A549 (cell line): ENCODE measurements around the gene SPRR3. TPM values are rescaled to one million over a fixed set of nuclear protein-coding genes. Genes with fewer than 3 reads are reported as not detected.

Source experiments
- ATAC-seq, 2 experiments: fragments of 200-7000 bp in 1 of 2; fragments of >200 bp in 1 of 2; cut with Nextera tagmentation in 1 of 2; cut with Tn5 transposase in 1 of 2; 3 replicates each; pipeline versions ENCODE4 v1.8.0 to v1.9.1; 2018 to 2020; ENCODE audit warnings: mild to moderate bottlenecking in 1 of 2, moderate library complexity in 1 of 2
- CTCF ChIA-PET: fragments of 300-600 bp; sonication (Branson Sonifier 250); formaldehyde crosslinking; extraction: SDS; loops from one replicate; lab custom pipeline; 2021; ENCODE audit warnings: antibody characterized with exemption, inconsistent platforms; lab: Yijun Ruan, JAX
- POLR2A ChIA-PET: fragments of 350-600 bp; formaldehyde crosslinking; extraction: SDS; loops from one replicate; lab custom pipeline; 2021; ENCODE audit warnings: antibody characterized with exemption, inconsistent platforms; lab: Yijun Ruan, JAX
- DNase-seq, 2 experiments: peaks; one replicate each; pipeline versions ENCODE4 v3.0.0 to v3.0.0-alpha.2; 2011 to 2016; ENCODE audit warnings: low read depth in 1 of 2, low spot score in 1 of 2
- FAIRE-seq: peaks from 2 replicates; lab custom pipeline; 2011; peaks lifted over from hg19 to GRCh38; lab: Jason Lieb, UNC
- H3K27ac ChIP-seq, 2 experiments: fragments of >200 bp; sonication (Bioruptor Twin); formaldehyde crosslinking; 3 replicates each; pipeline ENCODE4 v1.5.1; 2016 to 2017
- H3K4me1 ChIP-seq: fragments of >200 bp; sonication (Bioruptor Twin); formaldehyde crosslinking; 3 replicates; pipeline ENCODE4 v1.6.1; 2016
- H3K4me2 ChIP-seq: fragments of >200 bp; sonication (Bioruptor Twin); formaldehyde crosslinking; 3 replicates; pipeline ENCODE4 v1.6.1; 2016
- H3K4me3 ChIP-seq: fragments of >200 bp; sonication (Bioruptor Twin); formaldehyde crosslinking; 3 replicates; pipeline ENCODE4 v1.5.1; 2016
- H3K9me3 ChIP-seq: fragments of >200 bp; sonication (Bioruptor Twin); formaldehyde crosslinking; 3 replicates; pipeline ENCODE4 v1.6.1; 2016
- BHLHE40 ChIP-seq: IDR thresholded peaks from 2 replicates; pipeline ENCODE4 v1.6.1; 2012; ENCODE audit warnings: low read depth, low read length, inconsistent platforms
- CBX2 ChIP-seq: fragments of 200-600 bp; sonication (generic); IDR thresholded peaks from 2 replicates; pipeline ENCODE4 v1.6.1; 2016; ENCODE audit warnings: low read depth, mild to moderate bottlenecking, borderline replicate concordance
- CEBPB ChIP-seq, 2 experiments: fragments of >200 bp in 1 of 2; sonication (Bioruptor Twin) in 1 of 2; formaldehyde crosslinking in 1 of 2; IDR thresholded peaks; 2 replicates each; pipeline ENCODE4 v1.6.1; 2012 to 2016
- CHD2 ChIP-seq: fragments of 150-350 bp; IDR thresholded peaks from 2 replicates; pipeline ENCODE4 v1.6.1; 2014; ENCODE audit warnings: low read length; ENCODE audit not compliant: partially characterized antibody
- EP300 ChIP-seq, 2 experiments: fragments of >200 bp; sonication (Bioruptor Twin); formaldehyde crosslinking; IDR thresholded peaks; 2 replicates in 1 of 2; 3 replicates in 1 of 2; pipeline ENCODE4 v1.6.1; 2016 to 2017
- FOSB ChIP-seq: fragments of 250-450 bp; sonication (Bioruptor Pico); IDR thresholded peaks from 2 replicates; pipeline ENCODE4 v1.5.0; 2020; ENCODE audit warnings: mild to moderate bottlenecking, moderate library complexity
- FOSL2 ChIP-seq, 2 experiments: fragments of 450-650 bp in 1 of 2; fragments of >200 bp in 1 of 2; sonication (Bioruptor Twin) in 1 of 2; formaldehyde crosslinking; IDR thresholded peaks; 2 replicates each; pipeline versions ENCODE4 v1.5.0 to v1.6.1; 2016 to 2020; ENCODE audit warnings: mild to moderate bottlenecking in 1 of 2, moderate library complexity in 1 of 2
- FOXS1 ChIP-seq: fragments of 250-450 bp; sonication (Bioruptor Pico); IDR thresholded peaks from 2 replicates; pipeline ENCODE4 v1.5.0; 2020; ENCODE audit warnings: mild to moderate bottlenecking, moderate library complexity
- GATA3 ChIP-seq: IDR thresholded peaks from 2 replicates; pipeline ENCODE4 v1.6.1; 2012; ENCODE audit warnings: borderline replicate concordance
- HEYL ChIP-seq: fragments of 250-450 bp; sonication (Bioruptor Pico); IDR thresholded peaks from 2 replicates; pipeline ENCODE4 v1.8.0; 2021; ENCODE audit warnings: mild to moderate bottlenecking, moderate library complexity
- HOXB13 ChIP-seq: fragments of 250-450 bp; sonication (Bioruptor Pico); IDR thresholded peaks from 2 replicates; pipeline ENCODE4 v1.5.0; 2020; ENCODE audit warnings: low read depth, mild to moderate bottlenecking, moderate library complexity
- JUNB ChIP-seq: fragments of >200 bp; sonication (Bioruptor Twin); formaldehyde crosslinking; IDR thresholded peaks from 2 replicates; pipeline ENCODE4 v1.6.1; 2016
- NFE2L2 ChIP-seq: fragments of 150-350 bp; conservative IDR thresholded peaks from 2 replicates; pipeline ENCODE4 v1.6.1; 2014; ENCODE audit warnings: low read length
- SMC3 ChIP-seq: fragments of >200 bp; sonication (Bioruptor Twin); formaldehyde crosslinking; IDR thresholded peaks from 3 replicates; pipeline ENCODE4 v1.6.1; 2018; ENCODE audit warnings: inconsistent platforms
- SREBF2 ChIP-seq: fragments of 450-650 bp; IDR thresholded peaks from 2 replicates; pipeline ENCODE4 v1.6.1; 2014; ENCODE audit warnings: mild to moderate bottlenecking, moderate library complexity
- ZFP36 ChIP-seq: fragments of 450-650 bp; IDR thresholded peaks from 2 replicates; pipeline ENCODE4 v1.6.1; 2014; ENCODE audit warnings: borderline replicate concordance; ENCODE audit not compliant: partially characterized antibody
- ZSCAN20 ChIP-seq: fragments of 250-450 bp; sonication (Bioruptor Pico); IDR thresholded peaks from 2 replicates; pipeline ENCODE4 v1.8.0; 2022; ENCODE audit warnings: mild to moderate bottlenecking, moderate library complexity
- WGBS: methylation state at CpG from one replicate; pipeline ENCODE4 v1.1.6; 2017; ENCODE audit errors: missing lambda C conversion rate; 5-methylcytosine and 5-hydroxymethylcytosine counted together
- polyA plus RNA-seq, 4 experiments: library from polyadenylated mRNA; depleted of rRNA in 3 of 4; stranded (reverse); fragments of >200 nt; fragmentation: RNase III in 1 of 4; extraction: RNeasy Plus Mini Kit Qiagen cat#74134 plus additional on column Dnase treatment in 1 of 4; gene quantifications; 2 replicates in 3 of 4; 3 replicates in 1 of 4; pipeline ENCODE4 v1.2.3, GENCODE V29; 2011 to 2017
- TF ChIP-seq, protein P1 (sequence below): fragments of 200-600 bp; sonication (generic); IDR thresholded peaks from 2 replicates; pipeline ENCODE4 v1.6.1; 2016; ENCODE audit warnings: antibody characterized with exemption, mild to moderate bottlenecking, moderate library complexity
- TF ChIP-seq, protein P2 (sequence below): IDR thresholded peaks from 2 replicates; pipeline ENCODE4 v1.6.1; 2012; ENCODE audit warnings: low read depth, borderline replicate concordance
- TF ChIP-seq, protein P3 (sequence below): fragments of >200 bp; sonication (Bioruptor Twin); formaldehyde crosslinking; IDR thresholded peaks from 3 replicates; pipeline ENCODE4 v1.6.1; 2016
- TF ChIP-seq, protein P4 (sequence below): fragments of >200 bp; sonication (Bioruptor Twin); formaldehyde crosslinking; IDR thresholded peaks from 2 replicates; pipeline ENCODE4 v1.6.1; 2016
- TF ChIP-seq, protein P5 (sequence below): fragments of 250-450 bp; sonication (Bioruptor Pico); IDR thresholded peaks from 2 replicates; pipeline ENCODE4 v1.5.0; 2020; ENCODE audit warnings: low read depth, mild to moderate bottlenecking, moderate library complexity
- TF ChIP-seq, protein P6 (sequence below): fragments of 250-450 bp; sonication (Bioruptor Pico); IDR thresholded peaks from 2 replicates; pipeline ENCODE4 v1.5.0; 2021; ENCODE audit warnings: mild to moderate bottlenecking, moderate library complexity, borderline replicate concordance
- TF ChIP-seq, protein P7 (sequence below): IDR thresholded peaks from 2 replicates; pipeline ENCODE4 v1.6.1; 2012

Gene SPRR3
- polyA plus RNA-seq, 2 of the 4 experiments (the other 2 are of a cell fraction): not detected

DNA sequence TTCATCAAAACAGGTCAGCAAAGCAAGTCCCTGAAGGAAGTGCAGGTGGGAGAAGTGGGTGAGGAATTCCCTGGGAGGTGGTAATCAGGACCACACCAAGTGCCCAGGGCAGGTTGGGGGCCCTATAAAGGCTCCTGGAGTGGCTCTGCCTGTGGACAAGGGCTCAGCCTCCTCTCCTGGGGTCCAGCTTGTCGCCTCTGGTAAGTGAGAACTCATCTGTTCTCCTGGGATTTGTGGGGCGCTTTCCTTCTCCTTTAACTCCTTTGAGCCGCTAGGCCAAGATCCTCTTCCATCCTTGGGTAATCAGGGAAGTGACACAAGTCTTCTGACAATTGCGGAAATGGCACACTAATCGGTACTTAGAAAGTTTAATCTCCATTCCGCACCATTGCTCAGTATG, 31.1 kb upstream of the SPRR3 start, which contains the start of gene SPRR4:
TSS of gene SPRR4 (plus strand) at position 154 of the 400 bp plus-strand sequence. CDS start 1,243 bp downstream, outside the sequence.
- Histone ChIP-seq H3K27ac (no peak within 1 kb of the TSS), H3K4me2 (no peak within 1 kb of the TSS), H3K4me3 (no peak within 1 kb of the TSS), H3K4me1 (no peaks in the 10 kb centered on the region), H3K9me3 (no peaks in the 10 kb centered on the region)
- no peak for ATAC-seq
- CTCF ChIA-PET: no interaction called here
- TF ChIP-seq FOXS1 (CRISPR knock-in tag) (no peak), EP300 (IDR thresholded peaks at IDR 0.05) (no peak), HOXB13 (CRISPR knock-in tag) (no peak), NFE2L2 (no peak), ZSCAN20 (CRISPR knock-in tag) (no peak)
- TF ChIP-seq, protein P1, sequence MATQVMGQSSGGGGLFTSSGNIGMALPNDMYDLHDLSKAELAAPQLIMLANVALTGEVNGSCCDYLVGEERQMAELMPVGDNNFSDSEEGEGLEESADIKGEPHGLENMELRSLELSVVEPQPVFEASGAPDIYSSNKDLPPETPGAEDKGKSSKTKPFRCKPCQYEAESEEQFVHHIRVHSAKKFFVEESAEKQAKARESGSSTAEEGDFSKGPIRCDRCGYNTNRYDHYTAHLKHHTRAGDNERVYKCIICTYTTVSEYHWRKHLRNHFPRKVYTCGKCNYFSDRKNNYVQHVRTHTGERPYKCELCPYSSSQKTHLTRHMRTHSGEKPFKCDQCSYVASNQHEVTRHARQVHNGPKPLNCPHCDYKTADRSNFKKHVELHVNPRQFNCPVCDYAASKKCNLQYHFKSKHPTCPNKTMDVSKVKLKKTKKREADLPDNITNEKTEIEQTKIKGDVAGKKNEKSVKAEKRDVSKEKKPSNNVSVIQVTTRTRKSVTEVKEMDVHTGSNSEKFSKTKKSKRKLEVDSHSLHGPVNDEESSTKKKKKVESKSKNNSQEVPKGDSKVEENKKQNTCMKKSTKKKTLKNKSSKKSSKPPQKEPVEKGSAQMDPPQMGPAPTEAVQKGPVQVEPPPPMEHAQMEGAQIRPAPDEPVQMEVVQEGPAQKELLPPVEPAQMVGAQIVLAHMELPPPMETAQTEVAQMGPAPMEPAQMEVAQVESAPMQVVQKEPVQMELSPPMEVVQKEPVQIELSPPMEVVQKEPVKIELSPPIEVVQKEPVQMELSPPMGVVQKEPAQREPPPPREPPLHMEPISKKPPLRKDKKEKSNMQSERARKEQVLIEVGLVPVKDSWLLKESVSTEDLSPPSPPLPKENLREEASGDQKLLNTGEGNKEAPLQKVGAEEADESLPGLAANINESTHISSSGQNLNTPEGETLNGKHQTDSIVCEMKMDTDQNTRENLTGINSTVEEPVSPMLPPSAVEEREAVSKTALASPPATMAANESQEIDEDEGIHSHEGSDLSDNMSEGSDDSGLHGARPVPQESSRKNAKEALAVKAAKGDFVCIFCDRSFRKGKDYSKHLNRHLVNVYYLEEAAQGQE: no peak
- POLR2A ChIA-PET: no interaction called here
- no peak for DNase-seq
- 49% methylated on average over 6 of the region's 6 CpGs for WGBS
- FAIRE-seq: no peak

DNA sequence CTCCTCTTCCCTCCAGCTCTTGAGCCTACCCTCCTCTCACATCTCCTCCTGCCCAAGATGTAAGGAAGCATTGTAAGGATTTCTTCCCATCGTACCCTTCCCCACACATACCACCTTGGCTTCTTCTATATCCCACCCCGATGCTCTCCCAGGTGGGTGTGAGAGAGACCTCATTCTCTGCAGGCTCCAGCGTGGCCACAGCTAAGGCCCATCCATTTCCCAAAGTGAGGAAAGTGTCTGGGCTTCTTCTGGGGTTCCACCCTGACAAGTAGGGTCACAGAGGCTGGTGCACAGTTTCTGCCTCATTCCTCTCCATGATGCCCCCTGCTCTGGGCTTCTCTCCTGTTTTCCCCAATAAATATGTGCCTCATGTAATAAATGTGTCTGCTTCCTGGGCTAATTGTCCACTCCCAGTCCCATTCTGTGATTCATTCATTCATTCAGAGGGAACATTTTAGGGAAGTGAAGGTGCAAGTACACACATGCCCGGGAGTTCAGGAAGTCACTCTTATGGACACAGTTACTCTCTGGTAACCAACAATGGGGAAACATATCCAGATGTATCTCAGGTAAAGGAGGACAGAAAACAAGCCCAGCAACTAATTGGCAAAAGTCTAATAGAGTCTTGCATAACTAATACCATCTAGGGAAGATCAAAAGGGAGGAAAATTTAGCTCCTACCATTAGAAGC, 29.2 kb upstream of the SPRR3 start:
- FAIRE-seq: no peak
- no peak for ATAC-seq
- WGBS: 14% methylated on average over 4 of the region's 4 CpGs
- no peak overlapping the region for H3K4me3 ChIP-seq
- H3K4me2 ChIP-seq: no peak overlapping the region
- H3K4me1 ChIP-seq: no peaks in the 10 kb centered on the region
- ChIA-PET CTCF (interaction anchor here (1.4 kb wide), 1 partner anchor 46 kb away, joined by 3 read pairs; no protein-coding TSS in a partner anchor), POLR2A (no interaction called here)
- no peaks in the 10 kb centered on the region for H3K9me3 ChIP-seq
- no peak overlapping the region for H3K27ac ChIP-seq
- no peak for DNase-seq
- TF ChIP-seq, protein P2, sequence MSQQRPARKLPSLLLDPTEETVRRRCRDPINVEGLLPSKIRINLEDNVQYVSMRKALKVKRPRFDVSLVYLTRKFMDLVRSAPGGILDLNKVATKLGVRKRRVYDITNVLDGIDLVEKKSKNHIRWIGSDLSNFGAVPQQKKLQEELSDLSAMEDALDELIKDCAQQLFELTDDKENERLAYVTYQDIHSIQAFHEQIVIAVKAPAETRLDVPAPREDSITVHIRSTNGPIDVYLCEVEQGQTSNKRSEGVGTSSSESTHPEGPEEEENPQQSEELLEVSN: no peak
- no peak for TF ChIP-seq BHLHE40
- TF ChIP-seq CEBPB (IDR thresholded peaks at IDR 0.05): no peak
- TF ChIP-seq FOSB: no peak
- TF ChIP-seq, protein P3, sequence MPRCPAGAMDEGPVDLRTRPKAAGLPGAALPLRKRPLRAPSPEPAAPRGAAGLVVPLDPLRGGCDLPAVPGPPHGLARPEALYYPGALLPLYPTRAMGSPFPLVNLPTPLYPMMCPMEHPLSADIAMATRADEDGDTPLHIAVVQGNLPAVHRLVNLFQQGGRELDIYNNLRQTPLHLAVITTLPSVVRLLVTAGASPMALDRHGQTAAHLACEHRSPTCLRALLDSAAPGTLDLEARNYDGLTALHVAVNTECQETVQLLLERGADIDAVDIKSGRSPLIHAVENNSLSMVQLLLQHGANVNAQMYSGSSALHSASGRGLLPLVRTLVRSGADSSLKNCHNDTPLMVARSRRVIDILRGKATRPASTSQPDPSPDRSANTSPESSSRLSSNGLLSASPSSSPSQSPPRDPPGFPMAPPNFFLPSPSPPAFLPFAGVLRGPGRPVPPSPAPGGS: no peak
- TF ChIP-seq, protein P4, sequence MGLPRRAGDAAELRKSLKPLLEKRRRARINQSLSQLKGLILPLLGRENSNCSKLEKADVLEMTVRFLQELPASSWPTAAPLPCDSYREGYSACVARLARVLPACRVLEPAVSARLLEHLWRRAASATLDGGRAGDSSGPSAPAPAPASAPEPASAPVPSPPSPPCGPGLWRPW: no peak
- TF ChIP-seq, all 56 proteins: peak for 0

DNA sequence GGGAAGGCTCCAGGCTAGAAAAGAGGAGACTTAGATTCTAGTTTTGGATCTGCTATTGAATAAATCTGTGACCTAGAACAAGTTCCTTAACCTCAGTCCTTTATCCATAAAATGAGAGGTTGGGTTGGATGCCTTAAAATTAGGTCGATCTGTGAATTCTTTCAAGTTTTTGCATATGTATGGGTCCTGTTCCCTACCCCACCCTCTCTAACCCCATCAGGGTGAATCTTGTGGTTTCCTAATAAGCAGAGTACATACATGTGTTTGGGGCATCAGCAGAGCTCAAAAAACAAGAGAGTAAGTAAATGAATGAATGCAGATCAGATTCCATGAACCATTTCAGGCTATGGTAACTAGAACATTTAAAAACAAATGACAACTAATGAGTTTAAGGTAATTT, 24.9 kb upstream of the SPRR3 start:
- DNase-seq (no peak), ATAC-seq (no peak), FAIRE-seq (no peak)
- Histone ChIP-seq H3K27ac (no peak overlapping the region), H3K9me3 (no peaks in the 10 kb centered on the region), H3K4me1 (no peaks in the 10 kb centered on the region), H3K4me2 (no peak overlapping the region), H3K4me3 (no peak overlapping the region)
- POLR2A ChIA-PET: no interaction called here
- 0% methylated on average over 1 of the region's 1 CpG for WGBS
- CTCF ChIA-PET: interaction anchor here (0.6 to 1.3 kb wide), 2 partner anchors 10 to 1487 kb away, joined by 3 to 4 read pairs; no protein-coding TSS in a partner anchor
- TF ChIP-seq SMC3: no peak
- TF ChIP-seq, protein P5, sequence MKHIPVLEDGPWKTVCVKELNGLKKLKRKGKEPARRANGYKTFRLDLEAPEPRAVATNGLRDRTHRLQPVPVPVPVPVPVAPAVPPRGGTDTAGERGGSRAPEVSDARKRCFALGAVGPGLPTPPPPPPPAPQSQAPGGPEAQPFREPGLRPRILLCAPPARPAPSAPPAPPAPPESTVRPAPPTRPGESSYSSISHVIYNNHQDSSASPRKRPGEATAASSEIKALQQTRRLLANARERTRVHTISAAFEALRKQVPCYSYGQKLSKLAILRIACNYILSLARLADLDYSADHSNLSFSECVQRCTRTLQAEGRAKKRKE: no peak
- TF ChIP-seq HEYL (CRISPR knock-in tag): no peak
- TF ChIP-seq FOSL2 (IDR thresholded peaks at IDR 0.05): no peak
- TF ChIP-seq FOSL2 (CRISPR knock-in tag; IDR thresholded peaks at IDR 0.05): no peak
- TF ChIP-seq ZSCAN20 (CRISPR knock-in tag): no peak
- TF ChIP-seq JUNB: no peak
- TF ChIP-seq, protein P6, sequence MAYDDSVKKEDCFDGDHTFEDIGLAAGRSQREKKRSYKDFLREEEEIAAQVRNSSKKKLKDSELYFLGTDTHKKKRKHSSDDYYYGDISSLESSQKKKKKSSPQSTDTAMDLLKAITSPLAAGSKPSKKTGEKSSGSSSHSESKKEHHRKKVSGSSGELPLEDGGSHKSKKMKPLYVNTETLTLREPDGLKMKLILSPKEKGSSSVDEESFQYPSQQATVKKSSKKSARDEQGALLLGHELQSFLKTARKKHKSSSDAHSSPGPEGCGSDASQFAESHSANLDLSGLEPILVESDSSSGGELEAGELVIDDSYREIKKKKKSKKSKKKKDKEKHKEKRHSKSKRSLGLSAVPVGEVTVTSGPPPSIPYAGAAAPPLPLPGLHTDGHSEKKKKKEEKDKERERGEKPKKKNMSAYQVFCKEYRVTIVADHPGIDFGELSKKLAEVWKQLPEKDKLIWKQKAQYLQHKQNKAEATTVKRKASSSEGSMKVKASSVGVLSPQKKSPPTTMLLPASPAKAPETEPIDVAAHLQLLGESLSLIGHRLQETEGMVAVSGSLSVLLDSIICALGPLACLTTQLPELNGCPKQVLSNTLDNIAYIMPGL (CRISPR knock-in tag): no peak
- no peak for TF ChIP-seq FOSB
- TF ChIP-seq SREBF2: no peak
- no peak for TF ChIP-seq ZFP36
- TF ChIP-seq, protein P7, sequence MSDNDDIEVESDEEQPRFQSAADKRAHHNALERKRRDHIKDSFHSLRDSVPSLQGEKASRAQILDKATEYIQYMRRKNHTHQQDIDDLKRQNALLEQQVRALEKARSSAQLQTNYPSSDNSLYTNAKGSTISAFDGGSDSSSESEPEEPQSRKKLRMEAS: no peak
- no peak for TF ChIP-seq CBX2
- TF ChIP-seq CHD2: no peak
- TF ChIP-seq GATA3: no peak
